Muscle of leg (tissue), 16 donors: ENCODE data around the gene LHB. TPM values are rescaled to one million over a fixed set of nuclear protein-coding genes. Genes with fewer than 3 reads are reported as not detected.
A peak's percentile ranks its signal among the peaks of the same experiment; 100 is the strongest.

ENCODE experiments used
- DNase-seq: peaks from one replicate; pipeline ENCODE4 v3.0.0; 2013
- H3K27ac ChIP-seq: one replicate; pipeline ENCODE4 v1.5.1; 2013; ENCODE audit warnings: mild to moderate bottlenecking, low read length, control low read depth
- H3K27me3 ChIP-seq: one replicate; pipeline ENCODE4 v1.6.1; 2013; ENCODE audit warnings: low read length; ENCODE audit not compliant: control insufficient read depth, insufficient read depth
- H3K36me3 ChIP-seq: one replicate; pipeline ENCODE4 v1.6.1; 2013; ENCODE audit warnings: low read length; ENCODE audit not compliant: control insufficient read depth, insufficient read depth
- H3K4me1 ChIP-seq: one replicate; pipeline ENCODE4 v1.6.1; 2013; ENCODE audit warnings: low read length; ENCODE audit not compliant: control insufficient read depth, insufficient read depth
- H3K4me3 ChIP-seq: one replicate; pipeline ENCODE4 v1.5.1; 2013; ENCODE audit warnings: low read length, control low read depth
- H3K9me3 ChIP-seq: replicated peaks from 2 replicates; pipeline ENCODE4 v1.6.1; 2013; ENCODE audit warnings: low read depth, low read length; ENCODE audit not compliant: control insufficient read depth
- WGBS: methylation state at CpG from one replicate; pipeline ENCODE4 v1.1.5; 2013; ENCODE audit warnings: missing lambda C conversion rate; ENCODE audit not compliant: insufficient coverage; 5-methylcytosine and 5-hydroxymethylcytosine counted together
- long read RNA-seq, 11 donors: transcript quantifications; one replicate each; lab custom pipeline, GENCODE V29; 2026
- polyA plus RNA-seq, 8 donors: library from polyadenylated mRNA; unstranded; fragments of 120-200 nt; gene quantifications; one replicate each; pipeline versions ENCODE4 v1.2.1 to v1.2.3, GENCODE V29; 2013; ENCODE audit warnings: inconsistent platforms in 1 of 8, low replicate concordance in 1 of 8; ENCODE audit not compliant: insufficient read length in 8 of 8, insufficient read depth in 1 of 8
- total RNA-seq: library from RNA; stranded (reverse); fragments of 120-200 nt; gene quantifications from one replicate; pipeline ENCODE4 v1.2.4, GENCODE V29; 2013

LHB gene
- total RNA-seq = not detected
- not detected for polyA plus RNA-seq
- long read RNA-seq, donor 1 = 0 reads
- long read RNA-seq, donor 2 = 0 reads
- long read RNA-seq, donor 3 = 0 reads
- long read RNA-seq, donor 4, partial matches to known transcripts = 0 of 1 reads
- long read RNA-seq, donor 4, other reads (novel, unspliced or antisense) = 0 of 1 reads
- long read RNA-seq, donor 5 = 0 reads
- long read RNA-seq, donor 6 = 0 reads
- long read RNA-seq, donor 7 = 0 reads
- long read RNA-seq, donor 8 = 0 reads
- long read RNA-seq, donor 9 = 0 reads
- long read RNA-seq, donor 10 = 0 reads
- long read RNA-seq, donor 11 = 0 reads

GRCh38 chr19:49017041-49017665 is at the start of gene LHB:
LHB (minus strand) TSS chr19:49017091; CDS start chr19:49017081, 10 bp downstream.
- Histone ChIP-seq H3K4me1 (peaks cover 21% of the 10 kb centered on the region), H3K36me3 (peaks cover 31% of the 10 kb centered on the region), H3K27ac (no peak within 1 kb of the TSS), H3K4me3 (peak within 1 kb of the TSS; percentile 40), H3K9me3 (no peaks in the 10 kb centered on the region), H3K27me3 (peaks cover 47% of the 10 kb centered on the region)
- no peak for DNase-seq
- 69% methylated on average over 11 of the region's 17 CpGs for WGBS

DNA sequence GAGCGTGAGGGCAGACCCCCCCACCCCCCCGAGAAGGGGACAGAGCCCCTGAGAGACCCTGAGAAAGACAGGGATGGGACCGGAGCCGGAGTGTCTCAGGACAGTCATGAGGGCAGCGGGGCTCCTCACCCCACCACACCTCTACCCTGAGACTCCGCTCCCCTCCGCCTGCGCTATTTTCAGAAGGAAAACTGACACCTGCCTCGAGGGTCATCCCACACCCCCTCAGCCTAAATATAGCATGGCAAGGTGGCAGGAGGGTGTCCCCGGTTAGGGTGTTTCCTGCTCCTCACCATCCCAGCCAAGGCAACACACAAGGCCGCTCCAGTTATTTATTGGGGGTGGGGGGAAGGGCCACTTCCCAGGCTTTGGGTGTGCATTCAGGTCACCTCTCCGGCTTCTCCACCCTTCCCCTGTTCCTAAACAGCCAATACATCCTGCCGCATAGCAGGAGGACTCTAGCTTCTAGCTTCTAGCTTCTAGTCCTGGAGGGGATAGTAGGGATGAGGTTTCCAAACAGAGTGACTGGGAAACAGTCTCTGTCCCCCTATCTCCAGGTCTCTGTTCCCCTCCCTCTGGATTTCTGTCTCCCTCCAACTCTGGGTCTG is 49.1 kb upstream of the LHB start:
- Histone ChIP-seq H3K27ac (peak overlapping the region; percentile 47), H3K4me1 (peaks cover 28% of the 10 kb centered on the region), H3K27me3 (peaks cover 73% of the 10 kb centered on the region), H3K36me3 (no peaks in the 10 kb centered on the region), H3K9me3 (no peaks in the 10 kb centered on the region), H3K4me3 (no peak overlapping the region)
- WGBS = no CpG with 5 or more reads among the region's 13 CpGs
- peak; percentile 53 for DNase-seq

DNA sequence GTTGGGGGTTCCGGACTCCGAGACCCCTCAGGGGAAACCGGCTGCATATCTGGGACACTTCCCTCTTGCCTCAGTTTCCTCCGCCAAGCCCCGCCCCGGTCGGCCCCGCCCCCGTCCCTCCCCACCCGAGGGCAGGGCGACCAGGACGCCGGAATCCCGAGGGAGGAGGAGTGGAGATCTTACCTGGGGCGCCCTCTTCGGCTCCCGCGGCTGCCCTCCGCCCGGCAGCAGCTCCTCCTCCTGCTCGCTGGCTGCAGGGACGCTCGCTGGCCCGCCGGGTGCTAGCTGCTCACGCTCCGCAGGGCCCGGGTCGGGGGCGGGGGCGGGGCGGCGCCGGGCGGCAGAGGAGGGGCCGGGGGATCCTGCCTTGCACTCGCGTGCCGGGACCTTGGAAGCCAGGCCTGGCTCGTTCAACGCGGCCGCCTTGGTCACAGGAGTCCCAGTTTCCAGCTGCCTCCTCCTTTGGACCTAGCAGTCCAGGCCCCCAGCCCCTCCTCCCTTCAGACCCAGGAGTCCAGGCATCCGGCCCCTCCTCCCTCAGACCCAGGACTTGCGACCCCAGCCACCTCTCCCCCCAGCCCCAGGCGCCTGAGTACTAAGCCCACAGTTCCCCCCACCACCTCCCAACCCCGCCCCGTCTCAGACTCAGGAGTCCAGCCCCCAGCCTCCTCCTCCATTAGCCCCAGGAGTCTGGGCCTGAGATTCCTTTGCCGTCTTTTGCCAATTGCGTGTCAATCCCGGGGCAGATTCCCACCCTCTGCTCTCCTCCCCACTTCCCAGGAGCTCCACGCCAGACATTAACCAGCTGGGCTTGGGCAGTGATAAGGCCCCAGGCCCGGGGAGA is 48.1 kb upstream of the LHB start, which contains the start of gene NTF4:
Gene NTF4, minus strand, starts transcription at position 51 of the 844 bp plus-strand sequence. CDS start 2,821 bp downstream, outside the sequence.
- WGBS = under 1% methylated on average over 37 of the region's 53 CpGs
- no peaks in the 10 kb centered on the region for H3K36me3 ChIP-seq
- no peak within 1 kb of the TSS for H3K27ac ChIP-seq
- peaks cover 71% of the 10 kb centered on the region for H3K27me3 ChIP-seq
- H3K4me1 ChIP-seq = peaks cover 28% of the 10 kb centered on the region
- DNase-seq = peak; percentile 41
- no peaks in the 10 kb centered on the region for H3K9me3 ChIP-seq
- H3K4me3 ChIP-seq = no peak within 1 kb of the TSS

DNA sequence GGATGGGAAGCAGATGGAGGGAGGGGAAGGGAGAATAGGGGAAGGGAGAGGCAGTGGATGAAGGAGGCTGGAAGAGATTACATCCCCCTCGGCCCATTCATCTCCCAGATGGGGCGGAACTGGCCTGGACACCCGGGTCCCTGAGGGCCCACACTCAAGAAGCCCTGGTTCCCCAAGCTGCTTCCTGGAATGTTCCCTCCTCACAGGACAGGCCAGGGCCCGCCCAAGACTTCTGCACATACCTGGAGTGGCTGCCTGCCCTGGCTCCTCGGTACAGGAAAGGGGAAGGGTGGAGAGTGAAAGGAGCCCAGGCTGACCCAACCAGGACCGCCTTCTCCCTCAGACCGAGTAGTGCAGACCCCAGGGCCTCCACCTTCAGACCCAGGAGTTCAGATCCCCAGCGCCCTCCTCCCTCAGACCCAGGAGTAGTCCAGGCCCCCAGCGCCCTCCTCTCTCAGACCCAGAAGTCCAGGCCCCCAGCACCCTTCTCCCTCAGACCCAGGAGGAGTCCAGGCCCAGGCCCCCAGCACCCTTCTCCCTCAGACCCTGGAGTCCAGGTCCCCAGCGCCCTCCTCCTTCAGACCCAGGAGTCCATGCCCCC is 47.2 kb upstream of the LHB start:
- Histone ChIP-seq H3K36me3 (no peaks in the 10 kb centered on the region), H3K27ac (no peak overlapping the region), H3K4me1 (peaks cover 28% of the 10 kb centered on the region), H3K9me3 (no peaks in the 10 kb centered on the region), H3K4me3 (no peak overlapping the region), H3K27me3 (peaks cover 72% of the 10 kb centered on the region)
- WGBS = 30% methylated on average over 3 of the region's 10 CpGs
- no peak for DNase-seq

- peaks cover 78% of the 10 kb centered on the region for H3K27me3 ChIP-seq
- DNase-seq = no peak
- no peaks in the 10 kb centered on the region for H3K9me3 ChIP-seq
- H3K27ac ChIP-seq = no peak overlapping the region
- 68% methylated on average over 25 of the region's 25 CpGs for WGBS
- no peaks in the 10 kb centered on the region for H3K36me3 ChIP-seq
- H3K4me3 ChIP-seq = no peak overlapping the region
- peaks cover 34% of the 10 kb centered on the region for H3K4me1 ChIP-seq
These were observed 44.6 kb upstream of the LHB start for GRCh38 chr19:49061445-49061844.

- Histone ChIP-seq H3K27ac (no peak overlapping the region), H3K4me3 (no peak overlapping the region), H3K27me3 (peaks cover 78% of the 10 kb centered on the region), H3K36me3 (no peaks in the 10 kb centered on the region), H3K4me1 (peaks cover 34% of the 10 kb centered on the region), H3K9me3 (no peaks in the 10 kb centered on the region)
- no peak for DNase-seq
- 97% methylated on average over 2 of the region's 2 CpGs for WGBS
These were observed 44.1 kb upstream of the LHB start for GRCh38 chr19:49061000-49061399.

DNA sequence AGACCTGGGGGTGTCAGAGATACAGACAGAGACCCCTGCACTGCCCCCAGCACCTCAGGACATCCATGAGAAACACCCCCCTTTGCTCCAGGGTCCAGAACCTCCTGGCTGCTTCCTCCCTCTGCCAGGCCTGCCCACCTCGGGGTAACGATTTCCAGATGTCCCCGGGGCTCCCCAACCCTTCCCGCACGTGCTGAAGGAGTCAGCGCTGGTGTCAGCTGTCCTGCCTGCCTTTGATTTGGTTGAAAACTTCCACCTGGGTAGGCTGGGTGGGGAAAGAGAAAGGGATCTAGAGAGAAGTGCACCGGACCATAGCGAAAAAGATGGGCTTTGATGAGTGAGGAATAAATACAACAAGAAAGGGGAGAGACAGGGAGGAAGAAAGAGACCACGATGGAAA is 42.2 kb upstream of the LHB start:
- Histone ChIP-seq H3K27me3 (peaks cover 74% of the 10 kb centered on the region), H3K4me1 (peaks cover 22% of the 10 kb centered on the region), H3K9me3 (no peaks in the 10 kb centered on the region), H3K36me3 (no peaks in the 10 kb centered on the region), H3K27ac (no peak overlapping the region), H3K4me3 (no peak overlapping the region)
- DNase-seq = no peak
- WGBS = 8% methylated on average over 6 of the region's 9 CpGs

DNA sequence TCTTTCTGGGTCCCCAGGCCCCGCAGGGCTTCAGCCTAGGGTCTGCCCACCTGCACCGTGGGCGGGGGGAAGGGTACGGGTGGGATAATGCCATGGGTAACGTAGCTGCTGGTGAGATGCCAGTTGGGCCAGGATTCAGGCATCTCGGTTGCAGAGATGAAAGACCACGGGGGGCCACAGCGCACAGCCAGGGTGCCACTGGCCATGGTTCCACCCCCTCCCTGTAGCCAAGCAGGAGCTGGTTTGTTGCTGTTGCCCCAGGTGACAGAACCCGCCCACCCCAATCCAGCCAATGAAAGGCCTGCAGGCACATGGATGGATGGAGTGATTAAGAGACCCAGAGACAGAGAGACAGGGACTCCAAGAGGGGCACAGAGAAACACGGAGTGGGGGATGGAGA is 41.7 kb upstream of the LHB start:
- DNase-seq = no peak

GRCh38 chr19:49057636-49058234 is 40.8 kb upstream of the LHB start, which contains the start of gene CGB7:
CGB7 (minus strand) TSS chr19:49057749; CDS start chr19:49055375, 2,374 bp downstream.
- Histone ChIP-seq H3K9me3 (no peaks in the 10 kb centered on the region), H3K36me3 (no peaks in the 10 kb centered on the region), H3K27ac (no peak within 1 kb of the TSS), H3K27me3 (peaks cover 72% of the 10 kb centered on the region), H3K4me3 (peak within 1 kb of the TSS; percentile 51), H3K4me1 (peaks cover 22% of the 10 kb centered on the region)
- under 1% methylated on average over 24 of the region's 38 CpGs for WGBS
- DNase-seq = peak; percentile 47

More for the DNA sequence above, 41.7 kb upstream of the LHB start:
- 24% methylated on average over 5 of the region's 10 CpGs for WGBS
- Histone ChIP-seq H3K4me1 (peaks cover 22% of the 10 kb centered on the region), H3K9me3 (no peaks in the 10 kb centered on the region), H3K27ac (no peak overlapping the region), H3K36me3 (no peaks in the 10 kb centered on the region), H3K27me3 (peaks cover 74% of the 10 kb centered on the region), H3K4me3 (no peak overlapping the region)
